AG09319 (cell line): Measurements from ENCODE around the gene C16orf89.
A peak's percentile ranks its signal among the peaks of the same experiment; 100 is the strongest.
"Not testable (repeated sequence)": the region's sequence is repeated elsewhere in the genome, so short reads cannot be mapped to it uniquely, and the experiment has no call there.

Experiments
- DNase-seq: peaks from one replicate; pipeline ENCODE4 v3.0.0-alpha.2; 2010; ENCODE audit warnings: low read depth; ENCODE audit errors: extremely low read depth
- TF ChIP-seq, protein P1 (sequence below): IDR thresholded peaks from 2 replicates; pipeline ENCODE4 v1.5.1; 2011; ENCODE audit warnings: low read depth, mild to moderate bottlenecking, inconsistent platforms, low read length, moderate library complexity

Gene C16orf89

DNA sequence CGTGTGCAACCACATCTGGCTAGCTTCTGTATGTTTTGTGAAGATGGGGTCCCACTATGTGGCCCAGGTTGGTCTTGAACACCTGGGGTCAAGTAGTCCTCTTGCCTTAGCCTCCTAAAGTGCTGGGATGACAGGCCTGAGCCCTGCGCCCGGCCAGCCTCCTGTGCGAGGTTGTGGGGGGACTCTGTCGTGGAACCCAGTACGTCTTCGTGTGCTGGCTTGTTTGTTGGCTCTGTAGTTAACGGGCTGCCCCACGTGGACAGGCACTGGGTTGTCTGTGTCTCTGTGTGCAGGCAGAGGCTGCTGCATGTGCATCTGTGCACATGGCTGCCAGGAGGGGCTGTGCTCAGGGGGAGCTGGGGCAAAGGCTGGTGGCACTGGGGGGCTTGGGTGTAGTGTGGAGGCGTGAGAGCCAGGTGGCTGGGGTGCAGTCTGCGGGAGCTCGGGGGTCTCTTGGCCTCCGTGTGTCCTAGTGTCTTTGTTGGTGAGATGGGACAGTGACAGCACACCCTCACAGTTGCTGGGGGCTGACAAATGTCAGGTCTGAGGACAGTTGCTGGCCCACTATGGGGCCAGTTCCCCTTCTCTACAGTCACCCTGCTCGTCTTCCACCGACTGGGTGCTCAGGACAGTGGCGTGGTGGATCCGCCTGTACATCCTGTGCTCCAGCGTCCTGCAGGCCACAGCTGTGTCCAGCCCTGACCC is 22.5 kb upstream of the C16orf89 start:
- not testable (repeated sequence) for DNase-seq

DNA sequence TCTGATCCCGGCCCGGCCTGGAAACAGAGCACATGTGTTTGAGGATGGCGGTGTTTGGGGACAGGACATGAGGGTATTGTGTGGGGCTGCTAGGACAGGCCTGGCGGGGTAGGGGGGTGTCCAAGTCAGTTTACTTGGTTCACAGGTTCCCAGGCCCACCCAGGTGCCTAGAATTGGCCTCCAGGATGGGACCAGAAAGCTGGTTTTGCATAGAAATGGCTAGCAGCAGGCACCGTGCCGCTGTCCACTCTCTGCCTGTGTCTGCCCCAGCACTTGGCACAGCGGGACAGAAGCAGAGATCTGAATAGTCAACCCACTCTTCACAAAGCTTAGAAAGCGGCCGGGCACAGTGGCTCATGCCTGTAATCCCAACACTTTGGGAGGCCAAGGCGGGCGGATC is 20.0 kb upstream of the C16orf89 start:
- not testable (repeated sequence) for DNase-seq

DNA sequence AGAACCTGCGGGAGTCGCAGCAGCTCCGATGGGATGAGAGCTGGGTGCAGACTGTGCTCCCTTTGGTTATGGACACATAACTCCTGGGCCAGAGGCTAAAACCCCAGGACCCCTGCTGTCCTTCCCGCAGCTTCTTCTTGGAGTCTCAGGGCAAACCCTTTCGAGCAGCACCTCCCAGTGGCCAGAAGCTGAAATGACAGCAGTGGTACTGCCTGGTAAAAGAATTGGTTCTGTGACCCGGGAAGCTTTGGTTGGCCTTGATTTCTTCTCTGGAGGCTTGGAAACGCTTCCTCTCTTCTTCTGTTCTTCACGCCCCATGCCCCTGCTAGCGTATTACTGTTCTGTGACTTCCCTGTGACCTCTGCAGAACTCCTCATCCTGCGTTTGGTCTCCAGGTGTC is 19.0 kb upstream of the C16orf89 start:
- not testable (repeated sequence) for DNase-seq
- TF ChIP-seq, protein P1, sequence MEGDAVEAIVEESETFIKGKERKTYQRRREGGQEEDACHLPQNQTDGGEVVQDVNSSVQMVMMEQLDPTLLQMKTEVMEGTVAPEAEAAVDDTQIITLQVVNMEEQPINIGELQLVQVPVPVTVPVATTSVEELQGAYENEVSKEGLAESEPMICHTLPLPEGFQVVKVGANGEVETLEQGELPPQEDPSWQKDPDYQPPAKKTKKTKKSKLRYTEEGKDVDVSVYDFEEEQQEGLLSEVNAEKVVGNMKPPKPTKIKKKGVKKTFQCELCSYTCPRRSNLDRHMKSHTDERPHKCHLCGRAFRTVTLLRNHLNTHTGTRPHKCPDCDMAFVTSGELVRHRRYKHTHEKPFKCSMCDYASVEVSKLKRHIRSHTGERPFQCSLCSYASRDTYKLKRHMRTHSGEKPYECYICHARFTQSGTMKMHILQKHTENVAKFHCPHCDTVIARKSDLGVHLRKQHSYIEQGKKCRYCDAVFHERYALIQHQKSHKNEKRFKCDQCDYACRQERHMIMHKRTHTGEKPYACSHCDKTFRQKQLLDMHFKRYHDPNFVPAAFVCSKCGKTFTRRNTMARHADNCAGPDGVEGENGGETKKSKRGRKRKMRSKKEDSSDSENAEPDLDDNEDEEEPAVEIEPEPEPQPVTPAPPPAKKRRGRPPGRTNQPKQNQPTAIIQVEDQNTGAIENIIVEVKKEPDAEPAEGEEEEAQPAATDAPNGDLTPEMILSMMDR = peak; percentile 57

DNA sequence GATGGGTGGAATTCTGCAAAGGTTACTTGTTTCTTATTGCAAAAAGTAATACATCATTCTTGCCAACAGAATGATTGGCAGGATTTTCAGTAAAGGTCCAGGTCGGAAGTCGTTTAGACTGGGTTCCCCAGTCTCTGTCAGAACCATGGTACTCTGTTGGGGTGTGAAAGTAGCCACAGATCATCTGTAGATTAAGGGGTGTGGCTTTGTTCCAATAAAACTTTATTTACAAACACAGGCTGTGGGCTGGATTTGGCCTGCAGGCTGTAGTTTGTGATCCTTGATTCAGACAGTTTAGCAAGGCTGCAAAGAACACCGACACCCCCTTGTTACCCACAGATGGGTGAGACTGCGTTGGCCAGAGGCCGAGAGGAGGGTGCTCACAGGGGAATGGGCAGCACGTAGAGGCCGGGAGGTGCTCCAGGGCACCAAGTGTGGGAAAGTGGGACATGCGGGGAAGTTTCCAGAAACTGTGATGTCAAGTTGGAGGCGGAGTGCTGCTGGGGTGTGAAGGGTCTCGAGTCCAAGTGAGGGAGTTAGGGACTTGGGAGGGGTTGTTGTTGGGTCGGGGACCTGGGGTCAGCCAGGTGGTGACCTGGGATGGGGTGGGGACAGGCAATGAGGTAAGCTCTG is 18.5 kb upstream of the C16orf89 start:
- not testable (repeated sequence) for DNase-seq

DNA sequence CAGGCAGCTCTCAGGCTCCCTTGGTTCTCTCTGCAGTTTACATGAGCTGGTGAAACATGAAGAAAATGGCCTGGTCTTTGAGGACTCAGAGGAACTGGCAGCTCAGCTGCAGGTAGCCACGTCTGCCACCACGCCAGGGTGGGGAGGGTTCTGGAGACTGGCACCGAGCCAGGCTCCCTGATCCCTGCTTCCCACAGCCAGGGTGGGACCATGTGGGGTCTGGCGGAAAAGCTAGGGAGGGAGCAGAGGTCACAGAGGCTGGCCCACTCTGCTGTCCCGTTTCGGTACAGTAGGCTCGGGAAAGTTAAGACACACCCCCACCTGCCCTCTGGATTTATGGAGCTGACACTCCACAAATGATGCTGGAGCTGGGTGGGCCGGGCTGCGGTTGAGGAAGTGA is 17.9 kb upstream of the C16orf89 start:
- DNase-seq = not testable (repeated sequence)

DNA sequence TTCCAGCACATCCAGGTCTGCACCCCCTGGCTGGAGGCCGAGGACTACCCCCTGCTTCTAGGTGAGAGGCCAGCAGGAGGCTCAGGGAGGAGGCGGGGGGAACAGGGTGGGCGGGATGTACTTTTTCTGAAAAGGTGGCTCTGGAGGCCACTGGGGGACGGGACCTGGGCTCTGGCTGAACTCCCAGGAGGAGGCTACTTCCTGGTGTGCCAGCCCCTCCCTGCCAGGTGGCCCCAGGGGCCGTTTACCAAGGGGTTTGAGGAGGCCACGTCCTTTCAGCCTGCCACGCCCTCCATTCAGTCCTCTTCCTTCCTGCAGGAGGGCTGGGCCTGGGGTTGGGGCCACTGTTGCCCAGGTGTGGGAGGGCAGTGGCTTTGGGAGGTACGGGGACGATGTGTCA is 15.2 kb upstream of the C16orf89 start:
- not testable (repeated sequence) for DNase-seq

DNA sequence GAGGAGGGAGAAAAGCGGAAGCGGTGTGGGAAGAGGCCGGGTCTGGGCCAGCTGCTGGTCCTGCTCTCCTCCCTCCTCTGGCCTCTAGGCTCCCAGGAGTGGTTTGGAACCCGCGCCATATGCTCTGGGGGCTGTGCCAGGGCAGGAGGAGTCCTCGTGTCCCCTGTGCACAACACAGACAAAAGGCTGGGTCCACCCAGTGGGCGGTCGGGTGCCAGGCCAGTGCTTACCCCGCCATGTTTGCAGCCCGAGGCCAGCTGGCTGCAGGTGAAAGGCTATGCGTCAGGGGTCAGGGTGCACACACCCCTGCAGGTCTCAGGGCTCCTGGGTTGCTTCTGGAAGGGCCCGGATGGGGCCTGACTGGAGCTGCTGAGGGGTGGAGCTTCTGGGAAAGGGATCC is 14.7 kb upstream of the C16orf89 start:
- not testable (repeated sequence) for DNase-seq

DNA sequence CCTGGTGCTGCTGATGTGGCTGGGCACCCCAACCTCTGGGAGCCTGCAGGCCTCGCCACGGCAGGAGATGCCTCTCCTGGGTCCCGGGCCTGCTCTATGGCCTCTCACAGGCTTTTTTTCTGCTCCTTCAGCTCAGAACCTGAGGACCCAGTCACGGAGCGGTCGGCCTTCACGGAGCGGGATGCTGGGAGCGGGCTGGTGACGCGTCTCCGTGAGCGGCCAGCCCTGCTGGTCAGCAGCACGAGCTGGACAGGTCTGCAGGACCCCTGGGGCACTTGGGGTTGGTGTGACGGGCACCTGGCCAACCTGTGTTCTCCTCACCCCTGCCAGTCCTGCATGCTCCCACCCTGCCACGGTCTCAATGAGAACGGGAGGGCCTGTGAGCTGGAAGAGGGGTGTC is 12.9 kb upstream of the C16orf89 start:
- DNase-seq = no peak
- TF ChIP-seq, protein P1 = no peak

DNA sequence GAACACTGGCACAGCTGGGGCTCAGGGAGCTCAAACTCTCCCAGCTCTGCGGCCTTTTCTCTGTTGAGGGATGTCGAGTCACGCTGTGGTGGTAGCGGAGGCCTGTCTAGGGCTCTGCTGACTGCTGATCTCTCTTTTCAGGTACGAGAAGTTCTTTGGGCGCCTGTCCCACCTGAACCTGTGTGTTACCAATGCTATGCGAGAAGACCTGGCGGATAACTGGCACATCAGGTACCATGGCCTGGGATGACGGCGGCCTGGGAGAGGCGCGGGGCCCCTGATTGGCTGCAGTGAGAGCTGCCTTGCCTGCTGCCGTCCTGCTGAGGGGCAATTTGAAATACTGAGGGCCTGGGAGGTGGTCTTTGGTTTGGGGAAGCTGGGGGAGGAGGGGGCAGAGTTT is 11.5 kb upstream of the C16orf89 start:
- TF ChIP-seq, protein P1 = no peak
- DNase-seq = no peak

DNA sequence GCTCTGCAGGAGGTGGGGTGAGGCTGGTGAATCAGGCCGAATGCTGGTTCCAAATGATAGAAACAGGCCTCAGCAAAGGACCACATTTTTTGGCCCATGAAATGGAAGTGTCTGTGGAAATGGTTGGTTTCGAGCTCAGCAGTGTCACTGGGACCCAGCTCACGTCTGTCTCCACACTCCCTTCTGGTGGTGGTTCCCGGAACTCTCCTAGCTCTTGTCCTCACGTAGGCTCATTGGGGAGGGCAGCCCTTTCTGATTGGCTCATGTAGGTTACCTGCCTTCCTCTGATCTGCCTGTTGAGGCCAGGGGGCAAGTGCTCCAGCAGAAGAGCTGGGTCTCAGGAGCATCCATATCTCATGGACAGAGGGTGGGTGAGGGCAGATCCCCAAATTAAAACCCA is 9.9 kb upstream of the C16orf89 start:
- DNase-seq = no peak
- TF ChIP-seq, protein P1 = no peak

DNA sequence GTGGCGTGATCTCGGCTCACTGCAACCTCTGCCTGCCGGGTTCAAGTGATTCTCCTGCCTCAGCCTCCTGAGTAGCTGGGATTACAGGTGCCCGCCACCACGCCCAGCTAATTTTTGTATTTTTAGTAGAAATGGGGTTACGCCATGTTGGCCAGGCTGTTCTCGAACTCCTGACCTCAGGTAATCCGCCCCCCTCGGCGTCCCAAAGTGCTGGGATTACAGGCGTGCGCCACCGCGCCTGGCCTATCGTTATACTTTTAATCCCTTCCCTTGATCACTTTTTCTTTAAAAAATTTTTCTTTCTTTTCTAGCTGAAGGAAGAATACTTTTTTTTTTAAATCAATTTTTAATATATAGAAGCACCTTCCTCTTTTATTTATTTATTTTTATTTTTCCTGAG is 8.0 kb upstream of the C16orf89 start:
- DNase-seq = not testable (repeated sequence)
